Neural cell (in vitro differentiated cells): ENCODE data around the gene ZNF513. TPM values are rescaled to one million over a fixed set of nuclear protein-coding genes. Genes with fewer than 3 reads are reported as not detected.

ENCODE experiments used
- H2AFZ ChIP-seq: fragments of 200-600, 300-800 bp; sonication (generic), shearing (Covaris generic); 2 replicates; pipeline ENCODE4 v1.6.0; 2014; ENCODE audit warnings: low read depth, mild to moderate bottlenecking, antibody characterized with exemption, low read length, moderate library complexity
- H3F3A ChIP-seq: fragments of 200-600 bp; shearing (Covaris generic); 2 replicates; pipeline ENCODE4 v1.6.1; 2016; ENCODE audit warnings: mild to moderate bottlenecking, moderate library complexity, mixed read lengths, antibody characterized with exemption, low read length; ENCODE audit not compliant: insufficient read depth, poor library complexity, severe bottlenecking
- H3K27ac ChIP-seq: fragments of 200-600, 300-800 bp; sonication (generic), shearing (Covaris generic); 2 replicates; pipeline ENCODE4 v1.5.1; 2014; ENCODE audit warnings: mild to moderate bottlenecking, low read length, moderate library complexity
- H3K27me3 ChIP-seq: fragments of 300-800, 200-600 bp; sonication (generic), shearing (Covaris generic); 2 replicates; pipeline ENCODE4 v1.6.0; 2014; ENCODE audit warnings: mild to moderate bottlenecking, low read depth, low read length, moderate library complexity; ENCODE audit not compliant: insufficient read depth
- H3K36me3 ChIP-seq: fragments of 300-800, 200-600 bp; sonication (generic), shearing (Covaris generic); 2 replicates; pipeline ENCODE4 v1.5.1; 2014; ENCODE audit warnings: mild to moderate bottlenecking, antibody characterized with exemption, low read length, moderate library complexity; ENCODE audit not compliant: insufficient read depth
- H3K4me2 ChIP-seq: fragments of 300-800, 200-600 bp; sonication (generic), shearing (Covaris generic); 2 replicates; pipeline ENCODE4 v1.6.0; 2014; ENCODE audit warnings: mild to moderate bottlenecking, low read length
- H3K4me3 ChIP-seq: fragments of 300-800, 200-600 bp; sonication (generic), shearing (Covaris generic); 2 replicates; pipeline ENCODE4 v1.5.1; 2014; ENCODE audit warnings: mild to moderate bottlenecking, low read length, moderate library complexity
- H3K79me2 ChIP-seq: fragments of 200-600 bp; shearing (Covaris generic); replicated peaks from 2 replicates; pipeline ENCODE4 v1.6.0; 2014; ENCODE audit warnings: mild to moderate bottlenecking, low read length, moderate library complexity; ENCODE audit not compliant: insufficient read depth
- H3K9ac ChIP-seq: fragments of 300-800, 200-600 bp; sonication (generic), shearing (Covaris generic); 2 replicates; pipeline ENCODE4 v1.6.1; 2016; ENCODE audit warnings: mild to moderate bottlenecking, low read length, mixed read lengths
- H3K9me2 ChIP-seq: fragments of 200-600 bp; shearing (Covaris generic); 2 replicates; pipeline ENCODE4 v1.6.1; 2016; ENCODE audit warnings: mild to moderate bottlenecking, low read length, mixed read lengths; ENCODE audit not compliant: insufficient read depth
- H3K9me3 ChIP-seq: fragments of 200-600, 300-800 bp; sonication (generic), shearing (Covaris generic); 2 replicates; pipeline ENCODE4 v1.6.1; 2016; ENCODE audit warnings: mild to moderate bottlenecking, mixed run types, low read length, moderate library complexity, mixed read lengths
- H4K20me1 ChIP-seq: fragments of 200-600 bp; shearing (Covaris generic); 2 replicates; pipeline ENCODE4 v1.6.1; 2016; ENCODE audit warnings: mild to moderate bottlenecking, mixed run types; ENCODE audit not compliant: insufficient read depth
- CTCF ChIP-seq: fragments of 450-650 bp; IDR thresholded peaks from 2 replicates; pipeline ENCODE4 v1.5.1; 2014; ENCODE audit warnings: antibody characterized with exemption, mild to moderate bottlenecking, moderate library complexity; ENCODE audit not compliant: poor library complexity, severe bottlenecking
- EP300 ChIP-seq: fragments of 450-650 bp; conservative IDR thresholded peaks from 2 replicates; pipeline ENCODE4 v1.6.1; 2014; ENCODE audit warnings: antibody characterized with exemption, mild to moderate bottlenecking, moderate library complexity; ENCODE audit not compliant: poor library complexity, severe bottlenecking
- EZH2 ChIP-seq: fragments of 200-600, 300-800 bp; shearing (Covaris generic), sonication (generic); IDR thresholded peaks from 2 replicates; pipeline ENCODE4 v1.6.1; 2014; ENCODE audit warnings: antibody characterized with exemption, low read length, borderline replicate concordance, mild to moderate bottlenecking; ENCODE audit not compliant: insufficient read depth, poor library complexity, severe bottlenecking
- MXI1 ChIP-seq: fragments of 450-650 bp; conservative IDR thresholded peaks from 2 replicates; pipeline ENCODE4 v1.6.1; 2014; ENCODE audit warnings: antibody characterized with exemption, mild to moderate bottlenecking; ENCODE audit not compliant: poor library complexity, severe bottlenecking
- POLR2AphosphoS5 ChIP-seq: IDR thresholded peaks from 2 replicates; pipeline ENCODE4 v1.6.1; 2012
- RAD21 ChIP-seq: fragments of 450-650 bp; conservative IDR thresholded peaks from 2 replicates; pipeline ENCODE4 v1.6.1; 2014; ENCODE audit warnings: antibody characterized with exemption, mild to moderate bottlenecking, moderate library complexity
- REST ChIP-seq: IDR thresholded peaks from 2 replicates; pipeline ENCODE4 v1.6.1; 2012; ENCODE audit warnings: borderline replicate concordance
- SMC3 ChIP-seq: fragments of 450-650 bp; conservative IDR thresholded peaks from 2 replicates; pipeline ENCODE4 v1.6.1; 2014; ENCODE audit warnings: antibody characterized with exemption, mild to moderate bottlenecking, moderate library complexity; ENCODE audit not compliant: poor library complexity
- TAF1 ChIP-seq: IDR thresholded peaks from 2 replicates; pipeline ENCODE4 v1.6.1; 2012; ENCODE audit warnings: low read depth
- polyA plus RNA-seq: library from polyadenylated mRNA; depleted of rRNA; stranded (reverse); fragments of >200 nt; gene quantifications from 2 replicates; pipeline ENCODE4 v1.2.3, GENCODE V29; 2014

Gene ZNF513
- polyA plus RNA-seq, 1 donor from 2014 or later = 40.5 TPM

DNA sequence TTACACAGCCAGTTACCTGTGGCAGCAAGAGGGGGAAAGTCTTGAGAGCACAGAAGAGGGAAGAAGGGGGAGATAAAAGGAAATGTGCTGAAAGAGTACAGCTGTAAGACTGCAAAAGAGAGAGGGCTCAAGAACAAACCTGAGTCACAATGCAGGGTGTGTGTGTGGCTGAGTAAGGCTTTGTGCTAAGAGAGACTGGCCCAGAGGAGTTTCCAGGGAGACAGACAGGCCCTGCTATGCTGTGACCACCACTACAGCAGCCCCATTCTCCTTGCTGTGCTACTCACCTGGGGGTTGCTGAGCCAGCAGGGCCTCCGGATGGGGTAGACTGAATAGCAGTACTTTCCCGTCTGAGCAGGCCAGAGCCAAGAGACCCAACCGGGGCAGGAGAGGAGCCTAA, 45.2 kb downstream of the ZNF513 start:
- no peaks in the 10 kb centered on the region for H3K27me3 ChIP-seq
- no peak overlapping the region for H3K27ac ChIP-seq
- H2AFZ ChIP-seq = no peak overlapping the region
- no peak overlapping the region for H3K4me2 ChIP-seq
- TF ChIP-seq TAF1 (no peak), POLR2AphosphoS5 (no peak), EZH2 (no peak), EP300 (no peak), MXI1 (no peak), RAD21 (no peak), REST (no peak), CTCF (no peak), SMC3 (no peak)
- no peaks in the 10 kb centered on the region for H3K9me2 ChIP-seq
- H3K79me2 ChIP-seq = no peaks in the 10 kb centered on the region
- no peak overlapping the region for H3K9ac ChIP-seq
- no peaks in the 10 kb centered on the region for H3K9me3 ChIP-seq
- no peaks in the 10 kb centered on the region for H3F3A ChIP-seq
- no peak overlapping the region for H3K4me3 ChIP-seq
- H4K20me1 ChIP-seq = no peaks in the 10 kb centered on the region
- no peaks in the 10 kb centered on the region for H3K36me3 ChIP-seq

Other genes starting within 250 kb of the ZNF513 start
- gene PREB, start 246.1 kb downstream of the ZNF513 start, polyA plus RNA-seq = 121 and 123 TPM in 2 replicates
- not detected in 2 replicates for gene PRR30, start 241.3 kb downstream of the ZNF513 start, polyA plus RNA-seq
- not detected in 2 replicates for gene TCF23, start 231.7 kb downstream of the ZNF513 start, polyA plus RNA-seq
- 94.3 and 121 TPM in 2 replicates for gene ATRAID, start 168.7 kb downstream of the ZNF513 start, polyA plus RNA-seq
- 64.3 and 98.4 TPM in 2 replicates for gene SLC5A6, start 168.5 kb downstream of the ZNF513 start, polyA plus RNA-seq
- 14.2 and 22.8 TPM in 2 replicates for gene CAD, start 163.4 kb downstream of the ZNF513 start, polyA plus RNA-seq
- not detected in 2 replicates for gene SLC30A3, start 117.7 kb downstream of the ZNF513 start, polyA plus RNA-seq
- not detected in 2 replicates for gene DNAJC5G, start 105.3 kb downstream of the ZNF513 start, polyA plus RNA-seq
- gene TRIM54, start 98.3 kb downstream of the ZNF513 start, polyA plus RNA-seq = 0.28 TPM in 1 of 2 replicates, not detected in the other
- gene UCN, start 72.3 kb downstream of the ZNF513 start, polyA plus RNA-seq = 3.1 and 9.0 TPM in 2 replicates
- gene MPV17, start 57.6 kb downstream of the ZNF513 start, polyA plus RNA-seq = 79.6 and 104 TPM in 2 replicates
- gene GTF3C2, start 24.0 kb downstream of the ZNF513 start, polyA plus RNA-seq = 27.8 and 37.2 TPM in 2 replicates
- gene EIF2B4, start 10.4 kb downstream of the ZNF513 start, polyA plus RNA-seq = 43.7 and 45.3 TPM in 2 replicates
- gene SNX17, start 10.1 kb downstream of the ZNF513 start, polyA plus RNA-seq = 69.8 and 86.9 TPM in 2 replicates
- 99.0 and 107 TPM in 2 replicates for gene PPM1G, start 28.9 kb upstream of the ZNF513 start, polyA plus RNA-seq
- 115 and 161 TPM in 2 replicates for gene NRBP1, start 47.9 kb upstream of the ZNF513 start, polyA plus RNA-seq
- gene KRTCAP3, start 61.6 kb upstream of the ZNF513 start, polyA plus RNA-seq = 2.3 and 4.0 TPM in 2 replicates
- 18.2 and 26.9 TPM in 2 replicates for gene IFT172, start 109.0 kb upstream of the ZNF513 start, polyA plus RNA-seq
- 68.2 and 101 TPM in 2 replicates for gene FNDC4, start 114.5 kb upstream of the ZNF513 start, polyA plus RNA-seq
- 2.3 and 2.5 TPM in 2 replicates for gene GCKR, start 116.1 kb upstream of the ZNF513 start, polyA plus RNA-seq
- gene ZNF512, start 202.3 kb upstream of the ZNF513 start, polyA plus RNA-seq = 30.8 and 36.4 TPM in 2 replicates
- 2.2 and 3.0 TPM in 2 replicates for gene CCDC121, start 248.3 kb upstream of the ZNF513 start, polyA plus RNA-seq
- gene GPN1, start 248.3 kb upstream of the ZNF513 start, polyA plus RNA-seq = 42.3 and 48.2 TPM in 2 replicates